ENCODE data around the gene CHSY3. TPM values are rescaled to one million over a fixed set of nuclear protein-coding genes. Genes with fewer than 3 reads are reported as not detected.

CHSY3 gene
- total RNA-seq, 5 donors from 2014 or later (not counting 1 experiment from before 2014, with no cell fraction given), result not detected

GRCh38 chr5:130112246-130112645, 208.0 kb downstream of the CHSY3 start:
- no peaks in the 10 kb centered on the region for H3K4me1 Mint-ChIP-seq
- ChIA-PET POLR2A (no interaction called here), CTCF (no interaction called here)
- 58% methylated on average over 2 of the region's 4 CpGs for WGBS (ENCODE audit: insufficient coverage)
- Histone ChIP-seq H3K9me3 (no peaks in the 10 kb centered on the region), H3K27ac (ENCODE audit: low read length) (no peak overlapping the region), H3K27me3 (replicated peaks in 1 of 2; ENCODE audit: control insufficient read depth in 2 of 2, extremely low read depth in 1 of 2, insufficient read depth in 2 of 2, low read length in 1 of 2) (no peaks in the 10 kb centered on the region), H3K36me3 (ENCODE audit: control insufficient read depth in 2 of 2, extremely low read depth in 1 of 2, insufficient read depth in 1 of 2, low read length in 1 of 2) (no peaks in the 10 kb centered on the region), H3K4me1 (ENCODE audit: control insufficient read depth in 1 of 2, extremely low read depth in 1 of 2, insufficient read depth in 2 of 2, low read length in 2 of 2) (no peaks in the 10 kb centered on the region), H3K4me3 (ENCODE audit: control insufficient read depth in 1 of 2, extremely low read depth in 1 of 2, low read length in 1 of 2) (no peak overlapping the region)
- no peaks in the 10 kb centered on the region for H3K36me3 Mint-ChIP-seq
- ATAC-seq (replicated peaks in 1 of 4), result no peak
- no peaks in the 10 kb centered on the region for H3K9me3 Mint-ChIP-seq
- no peak for DNase-seq
- peaks cover 0 to 9% of the 10 kb centered on the region in 2 donors for H3K27me3 Mint-ChIP-seq
- H3K4me3 Mint-ChIP-seq, result no peak overlapping the region
- H3K27ac Mint-ChIP-seq, result no peak overlapping the region

- Histone ChIP-seq H3K27ac (ENCODE audit: low read length) (no peak overlapping the region), H3K9me3 (no peaks in the 10 kb centered on the region), H3K4me3 (ENCODE audit: control insufficient read depth in 1 of 2, extremely low read depth in 1 of 2, low read length in 1 of 2) (no peak overlapping the region), H3K4me1 (ENCODE audit: control insufficient read depth in 1 of 2, extremely low read depth in 1 of 2, insufficient read depth in 2 of 2, low read length in 2 of 2) (no peaks in the 10 kb centered on the region), H3K27me3 (replicated peaks in 1 of 2; ENCODE audit: control insufficient read depth in 2 of 2, extremely low read depth in 1 of 2, insufficient read depth in 2 of 2, low read length in 1 of 2) (no peaks in the 10 kb centered on the region), H3K36me3 (ENCODE audit: control insufficient read depth in 2 of 2, extremely low read depth in 1 of 2, insufficient read depth in 1 of 2, low read length in 1 of 2) (no peaks in the 10 kb centered on the region)
- Mint-ChIP-seq H3K27ac (no peak overlapping the region), H3K4me3 (no peak overlapping the region), H3K27me3 (peaks cover 3 to 16% of the 10 kb centered on the region in 2 donors), H3K36me3 (no peaks in the 10 kb centered on the region), H3K4me1 (no peaks in the 10 kb centered on the region), H3K9me3 (no peaks in the 10 kb centered on the region)
- 93% methylated on average over 8 of the region's 8 CpGs for WGBS (ENCODE audit: insufficient coverage)
- ChIA-PET POLR2A (no interaction called here), CTCF (no interaction called here)
- no peak for DNase-seq
- ATAC-seq (replicated peaks in 1 of 4), result no peak
These were observed 211.4 kb downstream of the CHSY3 start for GRCh38 chr5:130115686-130116085.

GRCh38 chr5:130116462-130116861, 212.2 kb downstream of the CHSY3 start:
- DNase-seq (no peak), ATAC-seq (replicated peaks in 1 of 4) (no peak)
- no peaks in the 10 kb centered on the region for H3K9me3 ChIP-seq
- Mint-ChIP-seq H3K4me1 (no peaks in the 10 kb centered on the region), H3K9me3 (no peaks in the 10 kb centered on the region), H3K27ac (no peak overlapping the region), H3K36me3 (no peaks in the 10 kb centered on the region), H3K27me3 (peaks cover 3 to 21% of the 10 kb centered on the region in 2 donors), H3K4me3 (no peak overlapping the region)
- WGBS (ENCODE audit: insufficient coverage), result 94% methylated on average over 5 of the region's 5 CpGs
- no peak overlapping the region for H3K27ac ChIP-seq (ENCODE audit: low read length)
- H3K4me3 ChIP-seq (ENCODE audit: control insufficient read depth in 1 of 2, extremely low read depth in 1 of 2, low read length in 1 of 2), result no peak overlapping the region
- H3K4me1 ChIP-seq (ENCODE audit: control insufficient read depth in 1 of 2, extremely low read depth in 1 of 2, insufficient read depth in 2 of 2, low read length in 2 of 2), result no peaks in the 10 kb centered on the region
- ChIA-PET CTCF (no interaction called here), POLR2A (no interaction called here)
- H3K36me3 ChIP-seq (ENCODE audit: control insufficient read depth in 2 of 2, extremely low read depth in 1 of 2, insufficient read depth in 1 of 2, low read length in 1 of 2), result no peaks in the 10 kb centered on the region
- H3K27me3 ChIP-seq (replicated peaks in 1 of 2; ENCODE audit: control insufficient read depth in 2 of 2, extremely low read depth in 1 of 2, insufficient read depth in 2 of 2, low read length in 1 of 2), result no peaks in the 10 kb centered on the region

- H3K9me3 Mint-ChIP-seq, result no peaks in the 10 kb centered on the region
- CTCF ChIA-PET, result no interaction called here
- 100% methylated on average over 1 of the region's 1 CpG for WGBS (ENCODE audit: insufficient coverage)
- POLR2A ChIA-PET, result no interaction called here
- no peak overlapping the region for H3K4me3 Mint-ChIP-seq
- H3K36me3 Mint-ChIP-seq, result no peaks in the 10 kb centered on the region
- Histone ChIP-seq H3K27me3 (replicated peaks in 1 of 2; ENCODE audit: control insufficient read depth in 2 of 2, extremely low read depth in 1 of 2, insufficient read depth in 2 of 2, low read length in 1 of 2) (no peaks in the 10 kb centered on the region), H3K27ac (ENCODE audit: low read length) (no peak overlapping the region), H3K4me1 (ENCODE audit: control insufficient read depth in 1 of 2, extremely low read depth in 1 of 2, insufficient read depth in 2 of 2, low read length in 2 of 2) (no peaks in the 10 kb centered on the region), H3K36me3 (ENCODE audit: control insufficient read depth in 2 of 2, extremely low read depth in 1 of 2, insufficient read depth in 1 of 2, low read length in 1 of 2) (no peaks in the 10 kb centered on the region), H3K9me3 (no peaks in the 10 kb centered on the region), H3K4me3 (ENCODE audit: control insufficient read depth in 1 of 2, extremely low read depth in 1 of 2, low read length in 1 of 2) (no peak overlapping the region)
- peaks cover 3 to 21% of the 10 kb centered on the region in 2 donors for H3K27me3 Mint-ChIP-seq
- no peak overlapping the region for H3K27ac Mint-ChIP-seq
- no peaks in the 10 kb centered on the region for H3K4me1 Mint-ChIP-seq
- ATAC-seq (replicated peaks in 1 of 4) (no peak), DNase-seq (no peak)
These were observed 212.7 kb downstream of the CHSY3 start for GRCh38 chr5:130116972-130117371.

GRCh38 chr5:130126746-130127145, 222.5 kb downstream of the CHSY3 start:
- H3K36me3 Mint-ChIP-seq, result no peaks in the 10 kb centered on the region
- H3K4me1 Mint-ChIP-seq, result peaks cover 0 to 5% (median 0%) of the 10 kb centered on the region in 3 donors
- ATAC-seq (replicated peaks in 1 of 4), result no peak
- peaks cover 0 to 6% of the 10 kb centered on the region in 2 donors for H3K27me3 Mint-ChIP-seq
- Histone ChIP-seq H3K9me3 (no peaks in the 10 kb centered on the region), H3K27ac (ENCODE audit: low read length) (no peak overlapping the region), H3K4me3 (ENCODE audit: control insufficient read depth in 1 of 2, extremely low read depth in 1 of 2, low read length in 1 of 2) (no peak overlapping the region), H3K27me3 (replicated peaks in 1 of 2; ENCODE audit: control insufficient read depth in 2 of 2, extremely low read depth in 1 of 2, insufficient read depth in 2 of 2, low read length in 1 of 2) (no peaks in the 10 kb centered on the region), H3K4me1 (ENCODE audit: control insufficient read depth in 1 of 2, extremely low read depth in 1 of 2, insufficient read depth in 2 of 2, low read length in 2 of 2) (no peaks in the 10 kb centered on the region), H3K36me3 (ENCODE audit: control insufficient read depth in 2 of 2, extremely low read depth in 1 of 2, insufficient read depth in 1 of 2, low read length in 1 of 2) (no peaks in the 10 kb centered on the region)
- no CpG with 5 or more reads among the region's 1 CpG for WGBS (ENCODE audit: insufficient coverage)
- H3K9me3 Mint-ChIP-seq, result no peaks in the 10 kb centered on the region
- H3K27ac Mint-ChIP-seq, result no peak overlapping the region
- ChIA-PET CTCF (no interaction called here), POLR2A (no interaction called here)
- H3K4me3 Mint-ChIP-seq, result no peak overlapping the region
- no peak for DNase-seq

GRCh38 chr5:130135506-130135905, 231.2 kb downstream of the CHSY3 start:
- Histone ChIP-seq H3K27ac (ENCODE audit: low read length) (no peak overlapping the region), H3K9me3 (no peaks in the 10 kb centered on the region), H3K4me3 (ENCODE audit: control insufficient read depth in 1 of 2, extremely low read depth in 1 of 2, low read length in 1 of 2) (no peak overlapping the region), H3K36me3 (ENCODE audit: control insufficient read depth in 2 of 2, extremely low read depth in 1 of 2, insufficient read depth in 1 of 2, low read length in 1 of 2) (no peaks in the 10 kb centered on the region), H3K4me1 (ENCODE audit: control insufficient read depth in 1 of 2, extremely low read depth in 1 of 2, insufficient read depth in 2 of 2, low read length in 2 of 2) (no peaks in the 10 kb centered on the region), H3K27me3 (replicated peaks in 1 of 2; ENCODE audit: control insufficient read depth in 2 of 2, extremely low read depth in 1 of 2, insufficient read depth in 2 of 2, low read length in 1 of 2) (peaks cover 0 to 2% of the 10 kb centered on the region in 2 experiments)
- Mint-ChIP-seq H3K27me3 (peaks cover 2 to 8% of the 10 kb centered on the region in 2 donors), H3K4me3 (no peak overlapping the region), H3K9me3 (no peaks in the 10 kb centered on the region), H3K27ac (no peak overlapping the region), H3K4me1 (no peaks in the 10 kb centered on the region), H3K36me3 (no peaks in the 10 kb centered on the region)
- no CpG with 5 or more reads among the region's 2 CpGs for WGBS (ENCODE audit: insufficient coverage)
- CTCF ChIA-PET, result no interaction called here
- DNase-seq (no peak), ATAC-seq (replicated peaks in 1 of 4) (no peak)
- POLR2A ChIA-PET, result no interaction called here

GRCh38 chr5:130136300-130136699, 232.0 kb downstream of the CHSY3 start:
- DNase-seq (no peak), ATAC-seq (replicated peaks in 1 of 4) (no peak)
- H3K4me3 ChIP-seq (ENCODE audit: control insufficient read depth in 1 of 2, extremely low read depth in 1 of 2, low read length in 1 of 2), result no peak overlapping the region
- no peaks in the 10 kb centered on the region for H3K36me3 ChIP-seq (ENCODE audit: control insufficient read depth in 2 of 2, extremely low read depth in 1 of 2, insufficient read depth in 1 of 2, low read length in 1 of 2)
- no peaks in the 10 kb centered on the region for H3K4me1 Mint-ChIP-seq
- H3K9me3 ChIP-seq, result no peaks in the 10 kb centered on the region
- no peak overlapping the region for H3K27ac Mint-ChIP-seq
- ChIA-PET POLR2A (no interaction called here), CTCF (no interaction called here)
- H3K4me3 Mint-ChIP-seq, result no peak overlapping the region
- H3K27me3 Mint-ChIP-seq, result peaks cover 2 to 10% of the 10 kb centered on the region in 2 donors
- no peaks in the 10 kb centered on the region for H3K9me3 Mint-ChIP-seq
- no peak overlapping the region for H3K27ac ChIP-seq (ENCODE audit: low read length)
- H3K36me3 Mint-ChIP-seq, result no peaks in the 10 kb centered on the region
- H3K27me3 ChIP-seq (replicated peaks in 1 of 2; ENCODE audit: control insufficient read depth in 2 of 2, extremely low read depth in 1 of 2, insufficient read depth in 2 of 2, low read length in 1 of 2), result peaks cover 0 to 2% of the 10 kb centered on the region in 2 experiments
- H3K4me1 ChIP-seq (ENCODE audit: control insufficient read depth in 1 of 2, extremely low read depth in 1 of 2, insufficient read depth in 2 of 2, low read length in 2 of 2), result no peaks in the 10 kb centered on the region
